Measurements from ENCODE around the gene MORF4L2. TPM values are rescaled to one million over a fixed set of nuclear protein-coding genes. Genes with fewer than 3 reads are reported as not detected.

The MORF4L2 gene
- total and polyA plus RNA-seq, 2 donors (not counting 3 experiments of a cell fraction or from before 2014, with no cell fraction given), result 331 to 414 TPM

GRCh38 chrX:103681443-103681842 is 5.1 kb downstream of the MORF4L2 start:
- peaks cover 14% of the 10 kb centered on the region for H3K4me1 ChIP-seq (ENCODE audit: control insufficient read depth, extremely low read depth, insufficient read depth, low read length)
- DNase-seq (ENCODE audit: low read depth, low spot score), result no peak
- ChIA-PET POLR2A (interaction anchor here (1.2 kb wide), 1 partner anchor 14 kb away, joined by 3 read pairs; no protein-coding TSS in a partner anchor), CTCF (no interaction called here)
- H3K9me3 ChIP-seq (replicated peaks; ENCODE audit: control insufficient read depth, insufficient read depth, low read length), result no peaks in the 10 kb centered on the region
- intact Hi-C loops (cut with micrococcal nuclease) (no loop called here), dilution Hi-C loops (cut with MboI; ENCODE audit: extremely low pct_ligation_motif_present, low sequenced_read_pairs) (no loop called here)
- no peaks in the 10 kb centered on the region for H4K20me1 ChIP-seq (replicated peaks; ENCODE audit: control insufficient read depth, extremely low read depth, insufficient read depth, low read length)
- H2AFZ ChIP-seq (ENCODE audit: low read depth, low read length), result no peak overlapping the region
- no peaks in the 10 kb centered on the region for H3K27me3 ChIP-seq (ENCODE audit: control insufficient read depth in 2 of 2, insufficient read depth in 2 of 2, low read length in 2 of 2)
- peaks cover 36% of the 10 kb centered on the region for H3K79me2 ChIP-seq (ENCODE audit: control insufficient read depth, insufficient read depth, low read length)
- no peak for TF ChIP-seq POLR2AphosphoS5 (IDR thresholded peaks at IDR 0.05; ENCODE audit: insufficient read depth, low read depth, low read length)
- no peak for TF ChIP-seq EZH2 (IDR thresholded peaks at IDR 0.05; ENCODE audit: borderline replicate concordance, low read depth, low read length, severe bottlenecking)
- TF ChIP-seq JUN (IDR thresholded peaks at IDR 0.05; ENCODE audit: borderline replicate concordance, insufficient read depth, insufficient read length, low read depth), result no peak
- no peak for TF ChIP-seq CTCF (IDR thresholded peaks at IDR 0.05; ENCODE audit: extremely low read depth in 1 of 2, insufficient read depth in 1 of 2, low read depth in 1 of 2, low read length in 2 of 2)
- TF ChIP-seq MAX (IDR thresholded peaks at IDR 0.05; ENCODE audit: insufficient read depth, insufficient read length), result no peak
- no peak for TF ChIP-seq GATA2 (IDR thresholded peaks at IDR 0.05; ENCODE audit: insufficient read depth, insufficient read length, low read depth, low read length)
- no peak overlapping the region for H3K4me2 ChIP-seq (ENCODE audit: insufficient read depth, low read length)
- peaks cover 1 to 21% of the 10 kb centered on the region in 2 experiments for H3K36me3 ChIP-seq (ENCODE audit: control insufficient read depth in 2 of 2, extremely low read depth in 1 of 2, insufficient read depth in 2 of 2, low read length in 2 of 2)
- H3K27ac ChIP-seq (ENCODE audit: insufficient read depth, low read depth, low read length), result no peak overlapping the region
- no peak overlapping the region for H3K9ac ChIP-seq (replicated peaks; ENCODE audit: extremely low read depth, insufficient read depth, low read length)
- FAIRE-seq, result no peak
- no peak overlapping the region for H3K4me3 ChIP-seq (replicated peaks in 1 of 3; ENCODE audit: insufficient read depth in 1 of 3, low read depth in 1 of 3, low read length in 3 of 3)
- H3K9me1 ChIP-seq (replicated peaks; ENCODE audit: control insufficient read depth, extremely low read depth, insufficient read depth, low read length), result no peaks in the 10 kb centered on the region
- no TSS peak for BruUV-seq (replicated peaks)

All from endothelial cell of umbilical vein (primary cell).